GM18867 (cell line): ENCODE measurements around the gene PHF21A.
"Not testable (repeated sequence)": the region's sequence is repeated elsewhere in the genome, so short reads cannot be mapped to it uniquely, and the experiment has no call there.

ENCODE experiments used
- ATAC-seq: cut with Tn5 transposase; IDR thresholded peaks from one replicate; pipeline ENCODE4 v1.9.1; 2021; ENCODE audit warnings: mild to moderate bottlenecking, moderate library complexity; ENCODE audit not compliant: unreplicated experiment

The PHF21A gene

DNA sequence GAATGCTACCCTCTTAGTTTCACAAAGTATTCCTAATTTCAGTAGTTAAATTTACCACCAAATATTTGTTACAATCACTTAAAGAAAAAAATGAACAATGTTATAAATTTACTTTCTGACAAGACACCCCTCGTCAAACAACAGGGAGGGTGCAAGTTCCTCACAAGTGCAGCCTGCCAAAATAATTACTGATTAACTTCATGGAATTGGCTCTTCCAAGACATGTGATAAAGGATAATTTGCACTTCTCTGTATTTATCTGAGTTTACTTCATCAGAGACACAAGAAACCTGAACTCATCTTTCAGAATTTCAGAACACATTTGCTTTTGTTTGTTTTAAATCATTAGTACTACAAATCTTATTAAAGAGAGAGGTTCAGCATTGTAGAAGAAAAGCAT is 132.3 kb downstream of the PHF21A start:
- ATAC-seq, result no peak

- ATAC-seq, result no peak
Measured at GRCh38 chr11:45985212-45985611, 136.0 kb downstream of the PHF21A start.

GRCh38 chr11:45984192-45984591 is 137.1 kb downstream of the PHF21A start:
- no peak for ATAC-seq

DNA sequence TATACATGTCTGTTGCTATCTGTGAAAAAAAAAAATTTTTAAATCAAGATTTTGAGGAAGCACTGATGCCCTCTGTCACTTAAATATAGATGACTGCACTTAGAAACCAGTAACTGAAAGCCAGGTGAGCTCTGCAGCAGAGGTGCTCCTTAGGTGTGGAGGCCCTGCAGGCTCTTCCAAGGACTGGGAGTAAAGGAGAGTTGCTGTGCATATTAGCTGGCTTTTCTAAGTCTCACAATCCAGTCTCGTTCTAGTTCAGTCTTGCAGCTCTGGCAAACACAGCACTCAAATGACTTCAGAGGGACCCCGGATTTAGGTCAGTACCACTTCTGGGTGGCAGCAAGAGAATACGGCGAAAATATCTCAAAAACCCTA is 137.8 kb downstream of the PHF21A start:
- ATAC-seq, result no peak

DNA sequence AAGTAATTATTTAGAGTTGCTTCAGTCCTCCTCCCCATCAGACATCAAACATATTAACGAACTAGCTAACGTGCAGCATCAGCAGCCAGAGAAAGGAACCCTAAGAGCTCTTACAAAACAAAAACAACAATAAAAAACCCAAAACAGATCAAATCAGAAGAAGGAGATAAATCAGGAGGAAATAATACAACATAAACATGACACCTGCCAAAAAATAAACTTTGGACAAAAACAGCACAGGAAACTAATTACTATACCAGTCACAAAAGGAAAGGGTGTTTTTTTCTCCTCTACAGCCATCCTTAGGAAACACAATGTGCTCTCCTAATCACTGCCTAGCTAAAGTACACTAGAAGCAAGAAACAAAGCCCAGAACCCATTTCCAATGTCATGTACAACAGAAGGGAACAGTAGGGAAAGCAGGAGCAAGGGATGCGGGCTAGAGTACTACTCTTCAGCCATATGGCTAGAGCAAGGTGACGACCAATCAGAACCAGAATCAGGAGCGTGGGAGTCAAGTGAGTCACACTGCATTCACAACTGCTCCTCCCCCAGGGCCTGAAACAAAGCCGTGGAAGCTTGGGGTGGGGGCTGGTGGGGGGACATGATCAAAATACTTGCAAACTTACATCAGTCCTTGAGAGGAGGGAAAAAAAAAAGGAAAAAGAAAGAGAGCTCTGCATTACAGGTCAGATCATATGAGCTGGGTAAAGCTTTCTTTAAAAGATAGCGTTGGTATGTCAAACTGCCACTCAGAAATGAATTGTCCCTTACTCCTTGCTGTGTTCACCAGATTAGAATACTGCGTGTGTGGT is 138.4 kb downstream of the PHF21A start:
- ATAC-seq, result no peak

DNA sequence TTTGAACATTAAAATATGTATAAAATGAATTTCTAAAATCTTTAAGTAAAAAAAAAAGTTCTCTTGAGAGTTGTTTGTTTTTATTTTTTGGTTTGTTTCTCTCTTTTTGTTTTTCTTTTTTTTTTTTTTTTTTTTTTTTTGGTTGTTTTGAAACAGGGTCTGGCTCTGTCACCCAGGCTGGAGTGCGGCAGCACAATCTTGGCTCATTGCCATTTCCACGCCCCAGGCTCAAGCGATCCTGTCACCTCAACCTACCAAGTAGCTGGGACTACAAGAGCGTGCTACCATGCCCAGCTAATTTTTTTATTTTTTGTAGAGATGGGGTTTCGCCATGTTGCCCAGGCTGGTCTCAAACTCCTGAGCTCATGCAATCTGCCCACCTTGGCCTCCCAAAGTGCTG is 139.4 kb downstream of the PHF21A start:
- not testable (repeated sequence) for ATAC-seq

- ATAC-seq, result no peak
Measured at GRCh38 chr11:45974806-45975205, 146.4 kb downstream of the PHF21A start.

GRCh38 chr11:45973601-45974000 is 147.7 kb downstream of the PHF21A start:
- ATAC-seq, result no peak

DNA sequence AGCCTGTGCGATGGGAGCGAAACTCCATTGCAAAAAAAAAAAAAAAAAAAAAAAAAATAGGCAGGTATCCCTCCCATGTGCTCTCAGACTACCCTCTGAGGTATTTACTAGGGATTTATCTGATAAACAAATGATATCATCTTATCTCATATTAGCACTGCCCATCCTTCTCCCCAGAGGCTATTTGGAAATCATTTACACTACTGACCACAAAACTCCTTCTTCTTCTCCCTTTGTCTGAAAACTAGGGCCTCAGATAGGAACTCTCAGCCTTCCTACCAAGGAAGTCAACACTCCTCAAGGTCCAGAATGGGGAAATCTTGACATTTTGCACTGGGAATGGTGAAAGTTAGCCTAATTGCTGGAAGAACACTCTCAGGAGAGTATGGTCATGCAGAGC is 152.4 kb downstream of the PHF21A start:
- ATAC-seq, result no peak

DNA sequence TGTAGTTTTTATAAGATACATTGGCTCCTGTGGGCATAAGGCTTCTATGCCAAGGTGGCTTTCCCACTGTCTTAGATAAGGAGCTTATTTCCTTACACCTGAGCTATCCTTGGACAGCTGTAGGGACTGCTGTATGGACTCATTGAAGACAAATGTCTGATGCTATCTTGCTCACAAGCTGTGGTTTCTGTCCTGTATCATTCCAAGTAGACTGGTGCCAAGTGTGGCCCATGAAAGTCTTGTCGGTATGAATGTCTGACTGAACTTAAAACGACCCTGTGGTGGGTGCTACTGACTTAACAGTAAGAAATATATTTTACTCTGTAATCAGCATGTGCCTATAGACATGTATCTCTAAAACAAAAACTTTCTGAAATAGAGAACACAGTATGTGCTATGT is 153.7 kb downstream of the PHF21A start:
- ATAC-seq, result no peak

GRCh38 chr11:45964911-45965389 is 156.3 kb downstream of the PHF21A start:
- ATAC-seq, result peak; percentile 65

GRCh38 chr11:45961751-45962240 is 159.5 kb downstream of the PHF21A start:
- ATAC-seq, result no peak

GRCh38 chr11:45960387-45961095 is 160.7 kb downstream of the PHF21A start:
- ATAC-seq, result no peak

DNA sequence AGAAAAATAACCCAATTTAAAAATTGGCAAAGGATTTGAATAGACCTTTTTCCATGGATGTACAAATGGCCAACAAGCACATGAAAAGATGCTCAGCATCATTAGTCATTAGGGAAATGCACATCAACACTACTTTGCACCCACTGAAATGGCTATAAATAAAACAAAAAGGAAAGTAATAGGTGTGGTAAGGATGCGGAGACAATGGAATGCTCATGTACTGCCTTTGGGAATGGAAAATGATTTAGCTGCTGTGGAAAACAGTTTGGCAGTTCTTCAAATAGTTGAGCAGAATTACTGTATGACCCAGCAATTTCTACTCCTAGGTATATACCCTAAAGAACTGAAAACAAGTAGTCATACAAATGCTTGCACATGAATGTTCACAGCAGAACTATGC is 161.4 kb downstream of the PHF21A start:
- ATAC-seq, result no peak

DNA sequence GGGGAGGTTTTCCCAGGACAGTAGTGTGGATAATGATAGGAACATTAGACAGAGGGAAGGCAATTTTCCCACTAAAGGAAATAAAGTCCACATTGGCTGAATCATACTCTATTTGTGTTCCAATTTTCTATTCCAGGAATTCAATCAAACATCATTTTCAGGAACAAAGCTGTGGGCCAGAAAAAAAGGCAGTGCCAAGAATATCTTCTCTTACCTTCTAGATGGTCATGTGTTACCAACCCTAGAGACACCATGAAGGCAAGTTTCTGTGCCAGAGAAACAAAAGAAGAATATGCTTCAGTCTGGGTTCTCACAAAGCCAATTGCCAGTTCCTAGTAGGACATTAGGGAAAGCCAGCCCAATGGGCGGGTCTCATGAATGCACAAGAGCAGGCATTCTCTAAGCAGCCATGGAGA is 171.3 kb downstream of the PHF21A start:
- ATAC-seq, result no peak

GRCh38 chr11:45948356-45948755 is 172.9 kb downstream of the PHF21A start:
- no peak for ATAC-seq

DNA sequence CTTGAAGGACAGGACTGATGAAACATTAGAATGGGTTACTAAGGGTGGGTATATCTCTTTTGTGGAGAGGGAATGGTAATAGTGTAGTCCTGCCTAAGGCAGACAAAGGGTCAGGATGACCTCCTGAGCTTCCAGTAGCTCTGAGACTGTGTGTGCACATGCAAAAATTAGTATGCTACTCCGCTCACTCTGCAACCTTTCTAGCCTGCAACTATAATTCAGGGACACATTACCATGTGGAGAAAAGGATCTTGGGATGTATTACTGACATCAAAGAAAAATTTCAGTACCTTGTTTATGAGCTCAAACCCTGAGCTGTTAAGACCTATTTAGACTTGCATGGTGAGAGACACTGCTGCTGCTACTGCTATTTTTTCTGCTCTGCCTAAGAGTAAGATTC is 173.4 kb downstream of the PHF21A start:
- no peak for ATAC-seq

GRCh38 chr11:45945397-45945999 is 175.8 kb downstream of the PHF21A start:
- ATAC-seq, result no peak

GRCh38 chr11:45942381-45942780 is 178.9 kb downstream of the PHF21A start:
- ATAC-seq, result no peak

GRCh38 chr11:45941285-45941684 is 180.0 kb downstream of the PHF21A start:
- no peak for ATAC-seq

GRCh38 chr11:45939836-45940235 is 181.4 kb downstream of the PHF21A start:
- ATAC-seq, result no peak

DNA sequence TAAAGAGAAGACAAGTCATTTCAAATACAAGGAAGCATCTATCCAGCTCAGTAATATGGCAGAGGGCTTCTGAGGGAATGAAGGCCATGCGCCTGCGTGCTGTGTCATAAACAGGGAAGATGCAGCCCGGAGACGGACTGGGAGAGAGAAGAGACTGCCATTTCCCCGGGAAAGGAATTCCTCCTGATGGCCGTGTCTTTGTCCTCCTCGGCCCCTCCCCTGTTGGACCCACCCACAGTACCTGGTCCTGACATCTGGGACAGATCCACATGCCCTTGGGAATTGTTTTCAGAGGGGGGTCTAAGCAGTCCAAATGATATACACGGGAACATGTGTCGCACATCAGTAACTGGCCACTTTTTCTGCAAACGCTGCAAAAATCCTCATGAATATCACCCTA is 183.3 kb downstream of the PHF21A start:
- ATAC-seq, result no peak
